Common myeloid progenitor, CD34-positive (primary cell): Measurements from ENCODE around the gene SEPTIN1.

Experiments
- CTCF ChIA-PET: fragments of 350-600 bp; sonication (Branson Sonifier 250); formaldehyde crosslinking; loops from one replicate; lab custom pipeline; 2021; ENCODE audit warnings: antibody characterized with exemption; lab: Charles Lee
- POLR2A ChIA-PET: fragments of 350-600 bp; sonication (Branson Sonifier 250); formaldehyde crosslinking; loops from one replicate; lab custom pipeline; 2021; ENCODE audit warnings: antibody characterized with exemption; lab: Charles Lee
- DNase-seq, 3 donors: peaks; one replicate each; pipeline versions ENCODE4 v3.0.0 to v3.0.0-alpha.2; 2013
- H3K27ac ChIP-seq, 2 experiments: 1 replicate in 1 of 2; 2 replicates in 1 of 2; pipeline ENCODE4 v1.7.0; 2013; ENCODE audit warnings: inconsistent platforms in 2 of 2, low read length in 2 of 2, mild to moderate bottlenecking in 2 of 2, low read depth in 1 of 2, moderate library complexity in 1 of 2; ENCODE audit not compliant: severe bottlenecking in 2 of 2, insufficient read depth in 1 of 2, poor library complexity in 1 of 2
- H3K27me3 ChIP-seq, 5 experiments: replicated peaks in 2 of 5; 1 replicate in 3 of 5; 2 replicates in 2 of 5; pipeline versions ENCODE4 v1.6.1 to v1.7.0; 2013; ENCODE audit warnings: low read length in 4 of 5, mild to moderate bottlenecking in 2 of 5, moderate library complexity in 2 of 5, inconsistent platforms in 1 of 5; ENCODE audit not compliant: insufficient read depth in 5 of 5, control insufficient read depth in 4 of 5
- H3K36me3 ChIP-seq, 4 experiments: 1 replicate in 2 of 4; 2 replicates in 2 of 4; pipeline versions ENCODE4 v1.6.1 to v1.7.0; 2013; ENCODE audit warnings: low read length in 3 of 4, control low read depth in 1 of 4, mild to moderate bottlenecking in 1 of 4; ENCODE audit not compliant: control insufficient read depth in 4 of 4, insufficient read depth in 4 of 4
- H3K4me1 ChIP-seq, 4 experiments: 1 replicate in 3 of 4; 2 replicates in 1 of 4; pipeline versions ENCODE4 v1.6.1 to v1.7.1; 2013; ENCODE audit warnings: low read length in 3 of 4, mild to moderate bottlenecking in 3 of 4, control low read depth in 1 of 4, inconsistent platforms in 1 of 4, moderate library complexity in 1 of 4; ENCODE audit not compliant: control insufficient read depth in 4 of 4, insufficient read depth in 4 of 4; ENCODE audit errors: control extremely low read depth in 1 of 4
- H3K4me3 ChIP-seq, 7 experiments: 1 replicate in 4 of 7; 2 replicates in 3 of 7; pipeline versions ENCODE4 v1.5.1 to v1.7.0; 2013; ENCODE audit warnings: mild to moderate bottlenecking in 7 of 7, low read length in 6 of 7, moderate library complexity in 6 of 7, inconsistent platforms in 2 of 7, low read depth in 2 of 7, control low read depth in 1 of 7; ENCODE audit not compliant: insufficient read depth in 4 of 7, control insufficient read depth in 1 of 7; ENCODE audit errors: extremely low read depth in 1 of 7
- H3K9me3 ChIP-seq, 5 experiments: 1 replicate in 4 of 5; 2 replicates in 1 of 5; pipeline versions ENCODE4 v1.6.1 to v1.7.1; 2013; ENCODE audit warnings: low read length in 4 of 5, mild to moderate bottlenecking in 2 of 5, inconsistent platforms in 1 of 5, low read depth in 1 of 5, moderate library complexity in 1 of 5; ENCODE audit not compliant: control insufficient read depth in 4 of 5, insufficient read depth in 2 of 5; ENCODE audit errors: control extremely low read depth in 1 of 5
- WGBS: methylation state at CpG from one replicate; pipeline ENCODE4 v1.1.5; 2013; ENCODE audit not compliant: insufficient coverage; 5-methylcytosine and 5-hydroxymethylcytosine counted together

The SEPTIN1 gene

GRCh38 chr16:30371248-30371816 is 11.0 kb downstream of the SEPTIN1 start:
- ChIA-PET CTCF (interaction anchor here (0.7 to 2.4 kb wide), 18 partner anchors 8 to 279 kb away, joined by 3 to 16 read pairs (median 4); partner anchors contain the start of genes CD2BP2, SEPTIN1, TBX6 and ZNF48), POLR2A (interaction anchor here (0.7 to 1.2 kb wide), 2 partner anchors 36 to 199 kb away, joined by 3 to 5 read pairs; partner anchors contain the start of gene ZNF771)
- Histone ChIP-seq H3K27me3 (no peaks in the 10 kb centered on the region), H3K27ac (peak overlapping the region; percentile 25 to 82), H3K4me1 (peaks cover 11 to 45% (median 37%) of the 10 kb centered on the region in 4 experiments), H3K9me3 (no peaks in the 10 kb centered on the region), H3K36me3 (peaks cover 0 to 7% (median 4%) of the 10 kb centered on the region in 4 experiments), H3K4me3 (peak overlapping the region; percentile 11 to 76 (median 56))
- WGBS, result 32% methylated on average over 9 of the region's 11 CpGs
- DNase-seq, result no peak

GRCh38 chr16:30370456-30371247 is 11.7 kb downstream of the SEPTIN1 start, which contains the start of gene TBC1D10B:
TBC1D10B (minus strand) TSS chr16:30370494; CDS start chr16:30370183, 311 bp downstream.
- POLR2A ChIA-PET, result interaction anchor here (0.7 to 1.3 kb wide), 4 partner anchors 16 to 198 kb away, joined by 3 to 5 read pairs (median 3); partner anchors contain the start of genes CD2BP2, ZNF48 and ZNF771
- H3K9me3 ChIP-seq, result no peaks in the 10 kb centered on the region
- 0% methylated on average over 23 of the region's 40 CpGs for WGBS

GRCh38 chr16:30369938-30370455 is 12.4 kb downstream of the SEPTIN1 start:
- Histone ChIP-seq H3K4me3 (peak overlapping the region; percentile 68 to 93 (median 75)), H3K4me1 (peaks cover 11 to 42% (median 32%) of the 10 kb centered on the region in 4 experiments), H3K27me3 (no peaks in the 10 kb centered on the region), H3K36me3 (peaks cover 0 to 17% (median 8%) of the 10 kb centered on the region in 4 experiments), H3K9me3 (no peaks in the 10 kb centered on the region), H3K27ac (peak overlapping the region in 1 of 2 experiments; percentile 81)
- CTCF ChIA-PET, result interaction anchor here (1.2 to 2.2 kb wide), 6 partner anchors 12 to 42 kb away, joined by 4 to 16 read pairs (median 6); partner anchors contain the start of genes SEPTIN1 and ZNF771
- DNase-seq, result no peak
- 0% methylated on average over 55 of the region's 76 CpGs for WGBS
- POLR2A ChIA-PET, result interaction anchor here (0.9 to 1.3 kb wide), 4 partner anchors 8 to 37 kb away, joined by 3 to 5 read pairs (median 3); partner anchors contain the start of genes CD2BP2, ZNF48 and ZNF771

More at GRCh38 chr16:30370456-30371247, 11.7 kb downstream of the SEPTIN1 start, which contains the start of gene TBC1D10B:
- peak; percentile 100 for DNase-seq
- CTCF ChIA-PET, result interaction anchor here (0.6 to 2.2 kb wide), 14 partner anchors 8 to 90 kb away, joined by 3 to 16 read pairs (median 4); partner anchors contain the start of genes CD2BP2, SEPTIN1, ZNF48 and ZNF771
- H3K4me1 ChIP-seq, result peaks cover 11 to 42% (median 32%) of the 10 kb centered on the region in 4 experiments
- peak within 1 kb of the TSS; percentile 25 to 82 for H3K27ac ChIP-seq
- H3K27me3 ChIP-seq, result no peaks in the 10 kb centered on the region
- H3K36me3 ChIP-seq, result peaks cover 0 to 11% (median 4%) of the 10 kb centered on the region in 4 experiments
- H3K4me3 ChIP-seq, result peak within 1 kb of the TSS; percentile 68 to 93 (median 75)

GRCh38 chr16:30369091-30369937 is 13.0 kb downstream of the SEPTIN1 start:
- POLR2A ChIA-PET, result interaction anchor here (0.9 to 1.3 kb wide), 5 partner anchors 9 to 26 kb away, joined by 3 read pairs; partner anchors contain the start of genes CD2BP2 and ZNF48
- Histone ChIP-seq H3K9me3 (no peaks in the 10 kb centered on the region), H3K27me3 (no peaks in the 10 kb centered on the region), H3K27ac (peak overlapping the region; percentile 56 to 81), H3K4me3 (peak overlapping the region; percentile 68 to 93 (median 75)), H3K4me1 (peaks cover 11 to 42% (median 32%) of the 10 kb centered on the region in 4 experiments), H3K36me3 (peaks cover 0 to 24% (median 14%) of the 10 kb centered on the region in 4 experiments)
- 3% methylated on average over 31 of the region's 45 CpGs for WGBS
- CTCF ChIA-PET, result interaction anchor here (1.0 to 1.8 kb wide), 6 partner anchors 10 to 42 kb away, joined by 3 to 9 read pairs (median 5); partner anchors contain the start of gene SEPTIN1
- no peak for DNase-seq

- DNase-seq, result no peak
- no peaks in the 10 kb centered on the region for H3K9me3 ChIP-seq
- H3K27me3 ChIP-seq, result no peaks in the 10 kb centered on the region
- peaks cover 0 to 28% (median 15%) of the 10 kb centered on the region in 4 experiments for H3K36me3 ChIP-seq
- ChIA-PET POLR2A (interaction anchor here (0.9 to 1.0 kb wide), 2 partner anchors 13 to 15 kb away, joined by 3 read pairs; no protein-coding TSS in a partner anchor), CTCF (interaction anchor here (1.0 to 1.8 kb wide), 6 partner anchors 10 to 43 kb away, joined by 3 to 9 read pairs (median 5); partner anchors contain the start of gene SEPTIN1)
- peak overlapping the region; percentile 68 to 93 (median 75) for H3K4me3 ChIP-seq
- H3K4me1 ChIP-seq, result peaks cover 11 to 42% (median 32%) of the 10 kb centered on the region in 4 experiments
- 10% methylated on average over 4 of the region's 4 CpGs for WGBS
- peak overlapping the region; percentile 56 to 81 for H3K27ac ChIP-seq
Measured at GRCh38 chr16:30368792-30369090, 13.6 kb downstream of the SEPTIN1 start.
